IPS-18c (cell line): ENCODE data around the gene KIRREL3.

Experiments
- H3K4me3 ChIP-seq: 2 replicates; pipeline ENCODE4 v1.7.0; 2013; ENCODE audit warnings: low read depth, mild to moderate bottlenecking, low read length, moderate library complexity; ENCODE audit not compliant: insufficient read depth
- H3K9me3 ChIP-seq: one replicate; pipeline ENCODE4 v1.6.1; 2013; ENCODE audit warnings: mild to moderate bottlenecking, low read length, moderate library complexity; ENCODE audit not compliant: control insufficient read depth, insufficient read depth

The KIRREL3 gene

GRCh38 chr11:126732981-126733380 is 267.6 kb downstream of the KIRREL3 start:
- H3K9me3 ChIP-seq: no peaks in the 10 kb centered on the region
- H3K4me3 ChIP-seq: no peak overlapping the region

- Histone ChIP-seq H3K9me3 (no peaks in the 10 kb centered on the region), H3K4me3 (no peak overlapping the region)
Measured at GRCh38 chr11:126731576-126732142, 268.9 kb downstream of the KIRREL3 start.

DNA sequence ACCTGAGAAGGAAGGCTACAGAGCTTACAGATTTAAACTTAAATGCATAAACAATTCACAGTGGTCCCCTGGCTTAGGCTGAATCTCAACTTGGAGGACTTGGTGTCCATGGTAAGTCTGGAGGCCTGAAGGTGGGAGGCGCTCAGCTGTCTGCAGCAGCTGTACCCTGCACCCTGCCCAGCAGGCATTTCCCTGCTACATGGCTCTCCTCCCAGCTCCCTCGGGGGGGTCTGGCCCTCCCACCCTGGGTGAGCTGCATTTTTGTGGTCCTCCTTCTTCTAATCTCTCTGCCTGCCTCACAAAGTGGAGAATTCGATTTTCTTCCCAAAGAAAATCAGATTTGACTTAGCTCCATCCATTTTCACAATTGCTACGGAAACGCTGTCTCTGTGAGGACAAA is 273.2 kb downstream of the KIRREL3 start:
- Histone ChIP-seq H3K4me3 (no peak overlapping the region), H3K9me3 (no peaks in the 10 kb centered on the region)

- Histone ChIP-seq H3K9me3 (no peaks in the 10 kb centered on the region), H3K4me3 (no peak overlapping the region)
Measured at GRCh38 chr11:126725521-126725920, 275.0 kb downstream of the KIRREL3 start.

- H3K9me3 ChIP-seq: no peaks in the 10 kb centered on the region
- no peak overlapping the region for H3K4me3 ChIP-seq
Measured at GRCh38 chr11:126725043-126725442, 275.5 kb downstream of the KIRREL3 start.

DNA sequence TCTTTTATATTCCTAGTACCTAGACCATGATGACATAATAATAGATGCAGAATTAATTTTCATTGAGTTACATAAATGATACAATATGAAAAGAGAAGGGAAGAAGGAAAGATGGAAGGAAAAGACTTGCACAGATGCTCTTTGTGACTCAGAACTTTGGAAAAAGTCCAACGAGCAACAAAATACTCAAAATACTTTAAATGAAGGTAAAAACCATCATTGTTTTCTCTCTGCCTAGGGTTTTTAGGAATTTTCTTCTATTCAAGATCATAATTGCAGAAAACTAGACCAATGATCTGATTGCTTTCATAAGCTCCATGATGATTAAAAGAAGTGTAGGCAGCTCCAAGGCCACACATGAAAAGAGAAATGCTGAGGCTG is 276.9 kb downstream of the KIRREL3 start:
- Histone ChIP-seq H3K4me3 (no peak overlapping the region), H3K9me3 (no peaks in the 10 kb centered on the region)

- H3K9me3 ChIP-seq: no peaks in the 10 kb centered on the region
- no peak overlapping the region for H3K4me3 ChIP-seq
Measured at GRCh38 chr11:126722956-126723664, 277.5 kb downstream of the KIRREL3 start.

DNA sequence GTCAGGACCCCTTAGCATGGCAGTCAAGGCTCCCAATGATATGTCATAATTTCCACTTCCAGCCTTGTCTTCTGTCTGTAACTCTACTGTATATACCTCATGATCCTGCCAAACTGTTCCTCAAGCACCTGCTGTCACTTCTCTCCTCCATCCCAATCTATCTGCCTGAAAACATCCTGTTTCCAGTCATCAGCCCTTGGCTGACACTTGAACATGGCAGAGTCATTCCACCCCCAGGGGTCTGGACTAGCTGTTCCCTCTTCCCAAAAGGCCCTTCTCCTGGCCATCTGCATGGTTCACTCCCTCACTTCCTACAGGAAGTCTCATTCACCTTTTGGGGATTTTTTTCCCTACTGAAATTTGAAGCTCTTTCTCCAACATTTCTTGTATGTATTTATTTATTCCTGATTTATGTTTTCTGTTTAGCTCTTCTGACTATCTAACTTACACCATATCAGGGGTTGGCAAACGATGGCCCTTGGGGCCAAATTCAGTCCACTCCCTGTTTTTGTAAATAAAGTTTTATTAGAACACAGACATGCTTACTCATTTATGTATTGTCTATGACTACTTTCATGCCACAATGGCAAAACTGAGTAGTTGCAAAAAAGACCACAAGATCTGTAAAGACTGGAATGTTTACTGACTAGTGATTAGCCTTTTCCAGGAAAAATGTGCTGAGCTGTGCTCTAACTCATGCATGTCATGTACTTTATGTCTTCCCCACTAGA is 278.4 kb downstream of the KIRREL3 start:
- no peaks in the 10 kb centered on the region for H3K9me3 ChIP-seq
- H3K4me3 ChIP-seq: no peak overlapping the region

GRCh38 chr11:126720539-126721235 is 279.9 kb downstream of the KIRREL3 start:
- Histone ChIP-seq H3K4me3 (no peak overlapping the region), H3K9me3 (no peaks in the 10 kb centered on the region)

GRCh38 chr11:126719740-126720139 is 280.8 kb downstream of the KIRREL3 start:
- Histone ChIP-seq H3K4me3 (no peak overlapping the region), H3K9me3 (no peaks in the 10 kb centered on the region)

- Histone ChIP-seq H3K9me3 (no peaks in the 10 kb centered on the region), H3K4me3 (no peak overlapping the region)
Measured at GRCh38 chr11:126718276-126718675, 282.3 kb downstream of the KIRREL3 start.

- no peaks in the 10 kb centered on the region for H3K9me3 ChIP-seq
- H3K4me3 ChIP-seq: no peak overlapping the region
Measured at GRCh38 chr11:126716456-126717083, 284.0 kb downstream of the KIRREL3 start.

GRCh38 chr11:126713806-126714205 is 286.8 kb downstream of the KIRREL3 start:
- Histone ChIP-seq H3K4me3 (no peak overlapping the region), H3K9me3 (no peaks in the 10 kb centered on the region)

DNA sequence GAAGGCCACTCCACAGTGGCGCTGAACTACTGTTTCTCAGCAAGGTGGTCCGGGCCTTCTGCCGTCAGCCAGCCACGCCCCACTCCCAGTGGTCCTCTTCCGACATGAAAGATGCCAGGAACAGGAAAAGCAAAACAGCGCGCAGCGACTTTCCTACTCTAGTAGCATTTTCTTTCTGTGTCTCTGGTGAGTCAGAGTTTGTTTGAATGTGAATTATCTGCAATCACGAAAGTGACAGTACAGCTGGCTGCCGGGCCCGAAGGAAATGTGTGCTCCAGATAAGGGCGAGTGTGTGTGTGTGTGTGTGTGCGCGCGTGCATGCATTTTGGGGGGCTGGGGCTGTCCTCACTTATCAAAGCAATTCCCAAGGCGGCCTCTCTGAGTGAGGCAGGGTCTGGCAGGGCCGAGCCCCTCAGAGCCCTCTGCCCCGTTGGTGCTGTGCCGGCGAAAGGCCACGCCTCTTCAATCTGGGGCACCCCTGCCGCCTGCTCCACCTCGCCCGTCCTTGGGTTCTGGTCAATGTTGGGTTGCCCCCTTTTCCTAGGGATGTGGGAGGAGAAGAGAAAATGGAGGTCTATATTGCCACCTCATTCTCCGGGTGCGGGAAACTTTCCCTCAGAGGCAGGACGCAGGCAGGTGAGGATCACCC is 288.5 kb downstream of the KIRREL3 start:
- H3K4me3 ChIP-seq: no peak overlapping the region
- H3K9me3 ChIP-seq: no peaks in the 10 kb centered on the region

- no peaks in the 10 kb centered on the region for H3K9me3 ChIP-seq
- no peak overlapping the region for H3K4me3 ChIP-seq
Measured at GRCh38 chr11:126710804-126711399, 289.7 kb downstream of the KIRREL3 start.

GRCh38 chr11:126707498-126707897 is 293.1 kb downstream of the KIRREL3 start:
- Histone ChIP-seq H3K4me3 (no peak overlapping the region), H3K9me3 (no peaks in the 10 kb centered on the region)

DNA sequence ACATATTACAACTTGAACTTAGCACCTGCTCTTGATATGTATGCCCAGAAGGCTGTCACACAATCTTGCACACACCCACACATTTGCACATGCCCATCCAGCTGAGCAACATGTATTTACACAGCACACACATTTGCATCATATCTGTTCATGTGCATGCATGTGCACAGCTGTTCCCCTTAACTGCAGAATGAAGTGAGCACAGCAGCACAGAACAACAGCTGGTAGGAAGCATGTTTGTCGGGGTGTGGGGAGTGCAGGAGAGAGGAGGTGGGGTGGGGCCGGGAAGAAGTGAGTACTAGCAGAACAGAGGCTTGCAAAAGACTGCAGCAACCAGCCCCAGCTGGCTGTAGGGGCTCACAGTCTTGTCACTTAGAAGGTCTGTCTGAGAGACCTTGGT is 296.5 kb downstream of the KIRREL3 start:
- Histone ChIP-seq H3K4me3 (no peak overlapping the region), H3K9me3 (no peaks in the 10 kb centered on the region)
